Lower leg skin (tissue), 3 donors: Measurements from ENCODE around the gene PLD1.

Source experiments
- POLR2A ChIP-seq, 2 donors: fragments of 450-650 bp; IDR thresholded peaks; one replicate each; pipeline ENCODE4 v1.6.1; 2016 to 2017; ENCODE audit warnings: antibody characterized with exemption in 2 of 2, mild to moderate bottlenecking in 1 of 2, moderate library complexity in 1 of 2
- TF ChIP-seq, protein P1 (sequence below), 3 donors: fragments of 450-650 bp; IDR thresholded peaks; one replicate each; pipeline ENCODE4 v1.5.1; 2016; ENCODE audit warnings: antibody characterized with exemption in 3 of 3, mild to moderate bottlenecking in 3 of 3, moderate library complexity in 2 of 3

DNA sequence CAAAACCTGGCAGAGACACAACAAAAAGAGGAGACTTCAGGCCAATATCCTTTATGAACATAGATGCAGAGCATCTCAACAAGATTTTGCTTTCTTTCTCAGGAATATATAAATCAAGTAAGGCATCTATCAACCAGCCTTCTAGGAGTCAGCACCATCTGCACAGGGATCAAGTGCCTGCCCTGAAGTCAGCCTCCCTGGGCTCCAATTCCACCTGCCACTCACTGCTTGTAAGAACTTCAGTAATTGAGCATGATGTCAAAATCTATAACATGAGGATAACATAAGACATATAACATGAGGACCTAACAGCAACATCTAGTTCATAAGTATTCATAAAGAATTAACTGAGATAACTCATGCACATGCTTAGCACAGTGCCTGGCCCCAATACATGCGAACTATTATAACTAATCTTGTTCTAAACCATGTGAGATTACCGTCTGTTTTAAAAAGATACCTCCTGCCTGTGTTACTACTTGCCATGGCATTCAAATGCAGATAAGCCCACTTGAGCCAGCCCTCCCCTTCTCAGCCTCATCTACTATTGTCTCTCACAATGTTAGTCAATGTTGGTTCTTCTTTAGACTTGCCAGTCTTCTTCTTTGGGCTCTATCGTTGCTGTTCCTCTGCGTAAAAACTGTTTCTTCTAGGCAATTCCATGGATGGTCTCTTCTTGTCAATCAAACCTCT is 91.6 kb downstream of the PLD1 start:
- no peak for TF ChIP-seq POLR2A (IDR thresholded peaks at IDR 0.05)
- TF ChIP-seq, protein P1, sequence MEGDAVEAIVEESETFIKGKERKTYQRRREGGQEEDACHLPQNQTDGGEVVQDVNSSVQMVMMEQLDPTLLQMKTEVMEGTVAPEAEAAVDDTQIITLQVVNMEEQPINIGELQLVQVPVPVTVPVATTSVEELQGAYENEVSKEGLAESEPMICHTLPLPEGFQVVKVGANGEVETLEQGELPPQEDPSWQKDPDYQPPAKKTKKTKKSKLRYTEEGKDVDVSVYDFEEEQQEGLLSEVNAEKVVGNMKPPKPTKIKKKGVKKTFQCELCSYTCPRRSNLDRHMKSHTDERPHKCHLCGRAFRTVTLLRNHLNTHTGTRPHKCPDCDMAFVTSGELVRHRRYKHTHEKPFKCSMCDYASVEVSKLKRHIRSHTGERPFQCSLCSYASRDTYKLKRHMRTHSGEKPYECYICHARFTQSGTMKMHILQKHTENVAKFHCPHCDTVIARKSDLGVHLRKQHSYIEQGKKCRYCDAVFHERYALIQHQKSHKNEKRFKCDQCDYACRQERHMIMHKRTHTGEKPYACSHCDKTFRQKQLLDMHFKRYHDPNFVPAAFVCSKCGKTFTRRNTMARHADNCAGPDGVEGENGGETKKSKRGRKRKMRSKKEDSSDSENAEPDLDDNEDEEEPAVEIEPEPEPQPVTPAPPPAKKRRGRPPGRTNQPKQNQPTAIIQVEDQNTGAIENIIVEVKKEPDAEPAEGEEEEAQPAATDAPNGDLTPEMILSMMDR (IDR thresholded peaks at IDR 0.05) = no peak
